B cell (primary cell): ENCODE measurements around the gene CPSF4L. TPM values are rescaled to one million over a fixed set of nuclear protein-coding genes. Genes with fewer than 3 reads are reported as not detected.

Source experiments
- ATAC-seq: fragments of 200-7000 bp; cut with Tn5 transposase; one replicate; pipeline ENCODE4 v1.10.0; 2021; ENCODE audit warnings: low read depth, mild to moderate bottlenecking, moderate number of reproducible peaks, moderate library complexity
- CTCF ChIA-PET: fragments of 350-600 bp; sonication (Branson Sonifier 250); formaldehyde crosslinking; loops from one replicate; lab custom pipeline; 2021; ENCODE audit warnings: antibody characterized with exemption, inconsistent platforms; lab: Charles Lee
- POLR2A ChIA-PET: fragments of 350-600 bp; sonication (Branson Sonifier 250); formaldehyde crosslinking; loops from one replicate; lab custom pipeline; 2021; ENCODE audit warnings: antibody characterized with exemption; lab: Charles Lee
- DNase-seq: peaks from one replicate; pipeline ENCODE4 v3.0.0; 2013
- H2AFZ ChIP-seq: 2 replicates; pipeline ENCODE4 v1.6.1; 2012; ENCODE audit warnings: mild to moderate bottlenecking, low read depth, low read length; ENCODE audit not compliant: insufficient read depth, poor library complexity, severe bottlenecking
- H3K27ac ChIP-seq, 2 donors: 1 replicate in 1 of 2; 2 replicates in 1 of 2; pipeline ENCODE4 v1.5.1; 2012 to 2013; ENCODE audit warnings: low read length in 2 of 2, mild to moderate bottlenecking in 2 of 2, moderate library complexity in 1 of 2
- H3K27me3 ChIP-seq, 4 experiments: fragments of 200-600 bp in 1 of 4; sonication (generic) in 1 of 4; replicated peaks in 1 of 4; 1 replicate in 2 of 4; 2 replicates in 2 of 4; pipeline versions ENCODE4 v1.6.1 to v1.7.0; 2013 to 2016; ENCODE audit warnings: low read length in 3 of 4, mild to moderate bottlenecking in 2 of 4, mixed read lengths in 1 of 4, moderate library complexity in 1 of 4; ENCODE audit not compliant: insufficient read depth in 4 of 4, control insufficient read depth in 3 of 4; ENCODE audit errors: control extremely low read depth in 1 of 4
- H3K36me3 ChIP-seq, 2 experiments: replicated peaks in 1 of 2; 1 replicate in 1 of 2; 2 replicates in 1 of 2; pipeline versions ENCODE4 v1.6.1 to v1.7.1; 2013; ENCODE audit warnings: low read length in 1 of 2; ENCODE audit not compliant: insufficient read depth in 2 of 2, control insufficient read depth in 1 of 2; ENCODE audit errors: control extremely low read depth in 1 of 2, extremely low read depth in 1 of 2
- H3K4me1 ChIP-seq, 2 donors: fragments of 200-600 bp in 1 of 2; sonication (generic) in 1 of 2; 1 replicate in 1 of 2; 2 replicates in 1 of 2; pipeline versions ENCODE4 v1.5.1 to v1.6.1; 2013 to 2017; ENCODE audit warnings: low read length in 2 of 2; ENCODE audit not compliant: control insufficient read depth in 2 of 2, insufficient read depth in 2 of 2
- H3K4me2 ChIP-seq: replicated peaks from 2 replicates; pipeline ENCODE3; 2012; ENCODE audit warnings: mild to moderate bottlenecking, low read depth, low read length; ENCODE audit not compliant: poor library complexity, severe bottlenecking
- H3K4me3 ChIP-seq, 5 experiments: fragments of 200-600 bp in 1 of 5; sonication (generic) in 1 of 5; 1 replicate in 3 of 5; 2 replicates in 2 of 5; pipeline versions ENCODE4 v1.5.1 to v1.7.0; 2011 to 2016; ENCODE audit warnings: low read length in 4 of 5, mild to moderate bottlenecking in 4 of 5, low read depth in 2 of 5, control low read depth in 1 of 5, moderate library complexity in 1 of 5; ENCODE audit not compliant: insufficient read depth in 1 of 5; ENCODE audit errors: control extremely low read depth in 1 of 5, extremely low read depth in 1 of 5
- H3K79me2 ChIP-seq: fragments of 200-600 bp; sonication (generic); one replicate; pipeline ENCODE4 v1.6.0; 2016; ENCODE audit warnings: low read length; ENCODE audit not compliant: control insufficient read depth, insufficient read depth
- H3K9ac ChIP-seq: fragments of 200-600 bp; sonication (generic); 2 replicates; pipeline ENCODE4 v1.6.1; 2017; ENCODE audit warnings: mild to moderate bottlenecking, low read length, moderate library complexity
- H3K9me3 ChIP-seq, 3 donors: one replicate each; pipeline versions ENCODE4 v1.6.1 to v1.7.1; 2013; ENCODE audit warnings: low read length in 2 of 3; ENCODE audit not compliant: control insufficient read depth in 2 of 3, insufficient read depth in 1 of 3; ENCODE audit errors: control extremely low read depth in 1 of 3
- H4K20me1 ChIP-seq: 2 replicates; pipeline ENCODE4 v1.6.0; 2012; ENCODE audit warnings: mild to moderate bottlenecking, low read length; ENCODE audit not compliant: insufficient read depth, control insufficient read depth, poor library complexity, severe bottlenecking
- H3K27ac Mint-ChIP-seq: one replicate; pipeline ENCODE4 v1.8.0; 2021; ENCODE audit warnings: mixed read lengths
- H3K27me3 Mint-ChIP-seq: one replicate; pipeline ENCODE4 v1.8.0; 2021; ENCODE audit warnings: mixed read lengths
- H3K4me1 Mint-ChIP-seq: one replicate; pipeline ENCODE4 v1.8.0; 2021; ENCODE audit warnings: mixed read lengths
- H3K4me3 Mint-ChIP-seq: one replicate; pipeline ENCODE4 v1.8.0; 2021; ENCODE audit warnings: mixed read lengths
- H3K9me3 Mint-ChIP-seq: one replicate; pipeline ENCODE4 v1.8.0; 2022; ENCODE audit warnings: mixed read lengths; ENCODE audit not compliant: insufficient read depth
- EZH2 ChIP-seq: IDR thresholded peaks from 2 replicates; pipeline ENCODE4 v1.6.1; 2012; ENCODE audit warnings: borderline replicate concordance, low read depth, mild to moderate bottlenecking, moderate library complexity, low read length; ENCODE audit not compliant: insufficient read depth, poor library complexity, severe bottlenecking
- WGBS: methylation state at CpG from one replicate; pipeline ENCODE4 v1.1.5; 2013; ENCODE audit warnings: missing lambda C conversion rate; ENCODE audit not compliant: insufficient coverage; 5-methylcytosine and 5-hydroxymethylcytosine counted together
- intact Hi-C: fragments of 100-400 bp; cut with micrococcal nuclease; formaldehyde crosslinking; loops from one replicate; pipeline ENCODE4 v1.10.0; 2022
- polyA plus RNA-seq: library from polyadenylated mRNA; depleted of rRNA; stranded (reverse); fragments of >200 nt; gene quantifications from 2 replicates; pipeline ENCODE4 v1.2.3, GENCODE V29; 2012
- total RNA-seq, 2 donors: library from RNA; stranded (reverse); fragments of 120-200 nt in 1 of 2; gene quantifications; 1 replicate in 1 of 2; 2 replicates in 1 of 2; pipeline versions ENCODE4 v1.2.3 to v1.2.4, GENCODE V29; 2013 to 2022
- TF ChIP-seq, protein P1 (sequence below): fragments of 200-600 bp; IDR thresholded peaks from one replicate; pipeline ENCODE4 v1.8.0; 2022; ENCODE audit warnings: antibody characterized with exemption, mild to moderate bottlenecking

Gene CPSF4L
- total and polyA plus RNA-seq, 2 donors (not counting 1 experiment from before 2014, with no cell fraction given), result not detected

DNA sequence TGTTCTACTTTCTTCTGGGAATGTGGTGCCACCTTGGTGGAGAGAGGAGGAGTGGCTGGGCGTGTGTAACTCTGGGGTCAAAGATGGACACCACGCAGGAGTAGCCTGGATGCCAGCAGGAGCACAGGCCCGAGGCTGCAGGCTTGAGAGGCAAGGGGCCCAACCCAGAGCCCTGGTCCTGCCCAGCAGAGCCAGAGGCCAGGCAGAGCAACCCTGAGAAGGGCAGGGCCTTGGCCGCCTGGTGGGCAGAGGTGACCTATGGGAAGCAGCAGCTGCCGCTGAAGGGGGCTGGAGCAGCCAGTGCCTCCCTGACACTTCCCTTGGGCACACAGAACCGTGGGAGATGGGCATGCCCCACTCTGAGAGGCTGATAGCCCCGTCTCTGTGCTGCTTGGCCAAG, 18.0 kb upstream of the CPSF4L start:
- ChIA-PET CTCF (interaction anchor here (0.5 kb wide), 1 partner anchor 24 kb away, joined by 3 read pairs; no protein-coding TSS in a partner anchor), POLR2A (no interaction called here)
- no peak for ATAC-seq
- Histone ChIP-seq H2AFZ (no peak overlapping the region), H3K27me3 (peaks cover 0 to 5% (median 0%) of the 10 kb centered on the region in 4 experiments), H3K9ac (no peak overlapping the region), H3K4me3 (no peak overlapping the region), H3K27ac (no peak overlapping the region), H3K79me2 (no peaks in the 10 kb centered on the region), H4K20me1 (no peaks in the 10 kb centered on the region), H3K4me1 (no peaks in the 10 kb centered on the region), H3K9me3 (peaks cover 0 to 3% (median 0%) of the 10 kb centered on the region in 3 donors), H3K4me2 (no peak overlapping the region), H3K36me3 (no peaks in the 10 kb centered on the region)
- WGBS, result 87% methylated on average over 7 of the region's 7 CpGs
- intact Hi-C loops, result no loop called here
- Mint-ChIP-seq H3K4me3 (no peak overlapping the region), H3K27ac (no peak overlapping the region), H3K4me1 (peaks cover 2% of the 10 kb centered on the region), H3K27me3 (peaks cover 14% of the 10 kb centered on the region), H3K9me3 (no peaks in the 10 kb centered on the region)
- no peak for TF ChIP-seq EZH2
- TF ChIP-seq, protein P1, sequence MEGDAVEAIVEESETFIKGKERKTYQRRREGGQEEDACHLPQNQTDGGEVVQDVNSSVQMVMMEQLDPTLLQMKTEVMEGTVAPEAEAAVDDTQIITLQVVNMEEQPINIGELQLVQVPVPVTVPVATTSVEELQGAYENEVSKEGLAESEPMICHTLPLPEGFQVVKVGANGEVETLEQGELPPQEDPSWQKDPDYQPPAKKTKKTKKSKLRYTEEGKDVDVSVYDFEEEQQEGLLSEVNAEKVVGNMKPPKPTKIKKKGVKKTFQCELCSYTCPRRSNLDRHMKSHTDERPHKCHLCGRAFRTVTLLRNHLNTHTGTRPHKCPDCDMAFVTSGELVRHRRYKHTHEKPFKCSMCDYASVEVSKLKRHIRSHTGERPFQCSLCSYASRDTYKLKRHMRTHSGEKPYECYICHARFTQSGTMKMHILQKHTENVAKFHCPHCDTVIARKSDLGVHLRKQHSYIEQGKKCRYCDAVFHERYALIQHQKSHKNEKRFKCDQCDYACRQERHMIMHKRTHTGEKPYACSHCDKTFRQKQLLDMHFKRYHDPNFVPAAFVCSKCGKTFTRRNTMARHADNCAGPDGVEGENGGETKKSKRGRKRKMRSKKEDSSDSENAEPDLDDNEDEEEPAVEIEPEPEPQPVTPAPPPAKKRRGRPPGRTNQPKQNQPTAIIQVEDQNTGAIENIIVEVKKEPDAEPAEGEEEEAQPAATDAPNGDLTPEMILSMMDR, result no peak
- DNase-seq, result no peak

- H3K79me2 ChIP-seq, result no peaks in the 10 kb centered on the region
- H3K9me3 ChIP-seq, result peaks cover 0 to 3% (median 0%) of the 10 kb centered on the region in 3 donors
- no peak overlapping the region for H3K4me2 ChIP-seq
- 85% methylated on average over 6 of the region's 14 CpGs for WGBS
- POLR2A ChIA-PET, result no interaction called here
- CTCF ChIA-PET, result interaction anchor here (0.5 to 1.2 kb wide), 2 partner anchors 24 to 91 kb away, joined by 3 read pairs; no protein-coding TSS in a partner anchor
- Mint-ChIP-seq H3K9me3 (no peaks in the 10 kb centered on the region), H3K4me1 (peaks cover 2% of the 10 kb centered on the region), H3K4me3 (no peak overlapping the region), H3K27ac (no peak overlapping the region), H3K27me3 (peaks cover 14% of the 10 kb centered on the region)
- H3K4me1 ChIP-seq, result no peaks in the 10 kb centered on the region
- H2AFZ ChIP-seq, result no peak overlapping the region
- H4K20me1 ChIP-seq, result no peaks in the 10 kb centered on the region
- no peak overlapping the region for H3K27ac ChIP-seq
- no peak overlapping the region for H3K4me3 ChIP-seq
- TF ChIP-seq EZH2, result no peak
- TF ChIP-seq, protein P1, result no peak
- no peaks in the 10 kb centered on the region for H3K36me3 ChIP-seq
- H3K27me3 ChIP-seq, result peaks cover 0 to 5% (median 0%) of the 10 kb centered on the region in 4 experiments
- DNase-seq (no peak), ATAC-seq (no peak)
- H3K9ac ChIP-seq, result no peak overlapping the region
- intact Hi-C loops, result no loop called here
Observed at GRCh38 chr17:73278465-73279453, 17.1 kb upstream of the CPSF4L start.
